Esophagus squamous epithelium (tissue), 4 donors: ENCODE measurements around the gene TKFC.

Experiments
- POLR2A ChIP-seq, 4 donors: fragments of 450-650 bp; IDR thresholded peaks; one replicate each; pipeline ENCODE4 v1.6.1; 2017; ENCODE audit warnings: antibody characterized with exemption in 4 of 4, mild to moderate bottlenecking in 4 of 4, moderate library complexity in 3 of 4
- TF ChIP-seq, protein P1 (sequence below), 6 experiments: fragments of 450-650 bp in 4 of 6; fragments of 200-600 bp in 2 of 6; sonication (generic) in 2 of 6; IDR thresholded peaks; one replicate each; pipeline ENCODE4 v1.5.1; 2016 to 2019; ENCODE audit warnings: antibody characterized with exemption in 6 of 6, mild to moderate bottlenecking in 4 of 6, moderate library complexity in 4 of 6

DNA sequence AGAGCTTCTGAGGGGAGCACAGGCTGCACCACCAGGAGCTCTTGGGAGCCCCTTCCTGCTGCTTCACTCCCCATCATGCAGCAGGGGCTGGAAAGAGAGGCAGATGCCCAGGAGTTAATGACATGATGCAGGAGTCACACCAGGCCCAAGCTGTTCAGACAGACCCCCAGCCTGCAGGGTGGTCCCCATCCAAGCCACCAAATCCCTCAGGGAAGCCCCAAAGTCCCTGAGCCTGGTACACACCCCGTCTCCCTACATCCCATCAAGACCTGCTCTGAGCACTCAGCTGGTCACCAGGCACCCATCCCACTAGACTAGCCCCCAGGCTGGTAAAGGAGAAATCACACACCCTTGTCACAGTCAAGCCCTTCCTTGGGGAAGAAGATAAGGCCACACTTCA is 17.3 kb downstream of the TKFC start:
- TF ChIP-seq, protein P1, sequence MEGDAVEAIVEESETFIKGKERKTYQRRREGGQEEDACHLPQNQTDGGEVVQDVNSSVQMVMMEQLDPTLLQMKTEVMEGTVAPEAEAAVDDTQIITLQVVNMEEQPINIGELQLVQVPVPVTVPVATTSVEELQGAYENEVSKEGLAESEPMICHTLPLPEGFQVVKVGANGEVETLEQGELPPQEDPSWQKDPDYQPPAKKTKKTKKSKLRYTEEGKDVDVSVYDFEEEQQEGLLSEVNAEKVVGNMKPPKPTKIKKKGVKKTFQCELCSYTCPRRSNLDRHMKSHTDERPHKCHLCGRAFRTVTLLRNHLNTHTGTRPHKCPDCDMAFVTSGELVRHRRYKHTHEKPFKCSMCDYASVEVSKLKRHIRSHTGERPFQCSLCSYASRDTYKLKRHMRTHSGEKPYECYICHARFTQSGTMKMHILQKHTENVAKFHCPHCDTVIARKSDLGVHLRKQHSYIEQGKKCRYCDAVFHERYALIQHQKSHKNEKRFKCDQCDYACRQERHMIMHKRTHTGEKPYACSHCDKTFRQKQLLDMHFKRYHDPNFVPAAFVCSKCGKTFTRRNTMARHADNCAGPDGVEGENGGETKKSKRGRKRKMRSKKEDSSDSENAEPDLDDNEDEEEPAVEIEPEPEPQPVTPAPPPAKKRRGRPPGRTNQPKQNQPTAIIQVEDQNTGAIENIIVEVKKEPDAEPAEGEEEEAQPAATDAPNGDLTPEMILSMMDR (IDR thresholded peaks at IDR 0.05), result no peak
- TF ChIP-seq POLR2A (IDR thresholded peaks at IDR 0.05), result no peak
